ENCODE results near the gene HECW1.

Gene HECW1

DNA sequence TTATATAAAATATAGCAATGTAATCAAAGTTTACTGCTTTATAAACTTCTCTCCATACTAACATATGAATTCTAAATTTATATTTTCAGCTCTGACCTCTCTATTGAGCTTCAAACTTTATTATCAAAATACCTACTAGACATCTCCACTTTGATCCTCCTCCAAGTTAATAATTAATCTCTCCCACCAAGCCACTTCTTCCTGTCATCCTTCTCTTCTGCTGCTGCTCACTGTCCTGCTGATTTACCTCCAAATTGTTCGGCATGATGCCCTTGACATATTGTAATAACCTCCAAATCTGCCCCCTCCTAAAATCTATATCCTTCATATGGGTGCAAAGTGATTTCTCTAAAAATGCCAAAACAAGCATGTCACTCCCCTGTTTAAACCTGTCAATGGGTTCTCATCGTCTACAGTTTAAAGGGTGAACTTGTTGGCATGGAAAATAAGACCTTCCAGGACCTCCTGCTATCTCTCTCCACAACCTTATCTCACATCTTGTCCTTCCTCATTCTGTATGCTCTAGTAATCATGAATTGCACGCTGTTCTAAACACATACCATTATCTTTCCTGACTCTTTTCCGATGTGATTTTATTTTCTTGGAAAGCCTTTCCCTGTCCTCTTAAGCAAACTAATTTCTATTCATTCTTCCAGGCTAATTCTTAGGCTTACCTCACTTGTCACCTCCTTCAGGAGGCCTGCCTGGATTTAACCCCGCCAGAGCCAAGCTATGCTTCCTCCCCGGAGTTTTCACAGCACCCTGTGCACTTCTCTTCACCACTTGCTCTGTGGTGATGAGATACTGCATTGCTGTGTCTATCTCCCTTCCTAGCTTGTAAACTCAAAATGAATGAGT lies 418.3 kb downstream of the HECW1 start:
- DNase-seq (ENCODE audit: low read depth in 3 of 3, low spot score in 1 of 3), result no peak

- no peak for DNase-seq (ENCODE audit: low read depth in 3 of 3, low spot score in 1 of 3)
Measured at GRCh38 chr7:43531700-43532099, 419.3 kb downstream of the HECW1 start.

- no peak for DNase-seq (ENCODE audit: low read depth in 3 of 3, low spot score in 1 of 3)
Measured at GRCh38 chr7:43533801-43534479, 421.5 kb downstream of the HECW1 start.

GRCh38 chr7:43535031-43535451 lies 422.6 kb downstream of the HECW1 start:
- no peak for DNase-seq (ENCODE audit: low read depth in 3 of 3, low spot score in 1 of 3)

DNA sequence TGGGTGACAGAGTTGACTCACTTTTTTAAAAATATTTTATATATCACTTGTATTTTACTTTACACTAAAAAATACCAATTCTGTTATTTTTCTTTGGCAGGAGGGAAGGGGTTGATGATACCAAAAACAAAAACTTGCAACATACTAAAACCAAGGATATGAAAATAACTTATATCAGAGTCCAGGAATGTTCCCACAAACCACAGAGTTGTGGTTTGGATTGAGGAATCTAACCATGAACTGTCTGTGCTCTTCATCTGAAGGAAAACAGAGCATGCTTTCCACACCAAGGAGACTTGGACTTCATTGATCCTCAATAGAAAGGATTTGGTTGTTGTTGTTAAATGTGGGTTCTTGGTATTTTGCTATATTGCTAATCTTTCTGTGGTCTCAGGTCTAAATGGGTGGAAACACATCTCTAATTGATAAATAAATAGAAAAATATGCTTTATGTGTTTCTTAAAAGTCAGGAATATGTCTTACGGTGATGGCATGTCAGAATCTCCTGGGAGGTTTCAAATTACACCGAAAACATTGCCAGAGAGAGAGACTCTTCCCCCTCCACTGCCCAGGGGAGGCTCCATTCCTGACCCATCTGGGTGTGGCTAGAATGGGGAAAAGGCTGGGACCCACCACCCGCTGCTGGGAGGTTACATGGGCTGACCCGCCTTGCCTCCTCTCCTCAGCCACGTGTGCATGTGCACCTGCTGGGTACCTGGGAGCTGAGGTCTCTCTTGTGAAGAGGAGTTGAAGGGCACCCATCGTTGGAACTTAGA lies 423.6 kb downstream of the HECW1 start:
- no peak for DNase-seq (ENCODE audit: low read depth in 3 of 3, low spot score in 1 of 3)

GRCh38 chr7:43536773-43537172 lies 424.3 kb downstream of the HECW1 start:
- DNase-seq (ENCODE audit: low read depth in 3 of 3, low spot score in 1 of 3), result no peak

DNA sequence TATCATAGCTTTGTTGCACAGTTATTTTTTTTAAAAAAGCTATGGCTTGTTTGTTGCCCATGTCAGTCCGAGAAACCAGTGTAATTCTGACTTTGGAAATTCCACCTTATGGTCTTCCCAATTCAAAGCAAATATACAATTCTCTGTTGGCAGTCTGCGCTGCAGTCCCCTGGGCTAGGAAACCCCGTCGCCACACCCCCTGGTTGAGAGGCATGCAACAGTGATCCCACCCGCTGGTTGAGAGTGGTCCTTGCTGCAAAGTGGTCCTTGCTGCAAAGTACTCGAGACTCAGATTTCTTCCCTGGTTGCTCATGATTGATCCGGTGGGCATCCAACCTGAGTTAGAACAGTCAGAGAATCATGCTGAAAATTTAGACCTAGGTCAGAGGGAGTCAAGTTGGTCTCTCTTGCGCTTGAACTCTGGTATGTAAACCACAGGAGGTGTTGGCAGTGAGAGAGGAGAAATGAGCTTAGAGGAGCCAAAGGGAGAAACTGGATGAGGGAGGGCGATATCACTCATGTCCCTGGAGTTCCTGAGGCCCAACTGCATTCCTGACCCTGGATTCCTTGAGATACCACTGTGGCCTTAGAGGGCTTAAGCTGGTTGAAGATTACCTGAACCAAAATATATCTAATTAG lies 425.4 kb downstream of the HECW1 start:
- no peak for DNase-seq (ENCODE audit: low read depth in 3 of 3, low spot score in 1 of 3)

GRCh38 chr7:43538404-43538771 lies 425.9 kb downstream of the HECW1 start:
- DNase-seq (ENCODE audit: low read depth in 3 of 3, low spot score in 1 of 3), result no peak

DNA sequence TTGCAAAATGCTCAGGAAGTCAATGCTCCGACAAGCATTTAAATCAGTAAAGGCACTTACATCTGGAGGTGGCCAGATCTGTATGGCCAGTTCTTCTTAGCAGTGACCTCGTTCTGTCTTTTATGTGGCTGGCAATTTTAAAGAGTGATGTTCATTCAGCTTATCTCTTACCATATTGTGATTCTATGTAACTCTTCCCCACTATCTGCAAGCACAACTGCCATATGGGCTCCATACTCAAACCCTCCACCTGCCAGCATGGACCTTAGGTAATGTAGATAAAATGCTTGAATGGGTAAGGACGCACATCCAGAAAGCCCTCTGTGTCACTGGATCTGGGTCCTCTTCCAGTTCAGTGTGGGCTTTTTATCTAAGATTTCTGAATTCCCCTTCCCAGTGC lies 428.0 kb downstream of the HECW1 start:
- no peak for DNase-seq (ENCODE audit: low read depth in 3 of 3, low spot score in 1 of 3)

DNA sequence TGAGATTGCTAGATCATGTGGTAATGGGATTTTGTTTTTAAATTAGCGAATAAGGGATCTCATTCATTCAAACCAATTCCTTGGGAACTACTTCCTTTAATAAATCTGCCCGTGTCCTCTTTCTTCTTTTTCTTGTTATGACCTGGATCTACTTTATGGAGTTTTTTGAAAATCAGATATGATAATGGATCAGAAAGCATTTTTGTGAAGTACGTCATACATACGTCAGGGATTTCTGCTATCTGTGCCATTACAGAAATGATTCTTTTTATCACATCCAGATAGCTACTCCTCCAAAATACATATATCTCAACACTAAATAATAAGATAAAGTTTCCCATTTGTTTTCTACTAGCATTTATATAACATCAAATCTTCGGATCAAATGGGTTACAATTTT lies 430.3 kb downstream of the HECW1 start:
- no peak for DNase-seq (ENCODE audit: low read depth in 3 of 3, low spot score in 1 of 3)

- DNase-seq (ENCODE audit: low read depth in 3 of 3, low spot score in 1 of 3), result no peak
Measured at GRCh38 chr7:43546231-43546630, 433.8 kb downstream of the HECW1 start.

DNA sequence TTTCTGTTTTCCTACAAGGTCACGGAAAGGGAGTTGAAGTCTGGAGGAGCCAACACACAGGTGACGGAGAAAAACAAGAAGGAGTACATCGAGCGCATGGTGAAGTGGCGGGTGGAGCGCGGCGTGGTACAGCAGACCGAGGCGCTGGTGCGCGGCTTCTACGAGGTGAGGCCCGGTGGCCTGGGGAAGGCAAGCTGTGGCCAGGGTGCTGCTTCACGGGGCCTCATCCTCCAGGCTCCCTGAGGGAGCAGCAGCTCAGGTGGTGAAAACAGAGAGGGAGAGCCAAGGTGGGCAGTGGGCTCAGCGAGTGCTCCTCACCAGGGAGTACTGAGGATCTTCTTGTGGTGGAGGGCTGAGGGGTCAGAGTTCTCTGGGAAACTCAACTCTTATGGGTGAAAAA lies 438.0 kb downstream of the HECW1 start:
- DNase-seq (ENCODE audit: low read depth in 3 of 3, low spot score in 1 of 3), result no peak

DNA sequence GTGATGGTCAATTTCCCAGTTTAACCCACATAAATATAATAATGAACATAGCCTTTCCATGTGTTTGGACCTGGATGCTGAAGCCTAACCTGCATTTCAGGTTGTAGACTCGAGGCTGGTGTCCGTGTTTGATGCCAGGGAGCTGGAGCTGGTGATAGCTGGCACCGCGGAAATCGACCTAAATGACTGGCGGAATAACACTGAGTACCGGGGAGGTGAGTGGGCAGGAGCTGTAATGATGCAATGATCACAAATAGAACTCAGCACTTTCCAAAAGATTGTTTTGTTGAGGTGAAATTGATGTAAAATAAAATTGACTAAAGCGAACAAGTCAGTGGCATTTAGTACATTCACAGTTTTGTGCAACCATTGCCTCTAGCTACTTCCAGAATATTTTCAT lies 439.7 kb downstream of the HECW1 start:
- no peak for DNase-seq (ENCODE audit: low read depth in 3 of 3, low spot score in 1 of 3)

- no peak for DNase-seq (ENCODE audit: low read depth in 3 of 3, low spot score in 1 of 3)
Measured at GRCh38 chr7:43553999-43554398, 441.6 kb downstream of the HECW1 start.

- DNase-seq (ENCODE audit: low read depth in 3 of 3, low spot score in 1 of 3), result no peak
Measured at GRCh38 chr7:43554423-43554822, 442.0 kb downstream of the HECW1 start.

DNA sequence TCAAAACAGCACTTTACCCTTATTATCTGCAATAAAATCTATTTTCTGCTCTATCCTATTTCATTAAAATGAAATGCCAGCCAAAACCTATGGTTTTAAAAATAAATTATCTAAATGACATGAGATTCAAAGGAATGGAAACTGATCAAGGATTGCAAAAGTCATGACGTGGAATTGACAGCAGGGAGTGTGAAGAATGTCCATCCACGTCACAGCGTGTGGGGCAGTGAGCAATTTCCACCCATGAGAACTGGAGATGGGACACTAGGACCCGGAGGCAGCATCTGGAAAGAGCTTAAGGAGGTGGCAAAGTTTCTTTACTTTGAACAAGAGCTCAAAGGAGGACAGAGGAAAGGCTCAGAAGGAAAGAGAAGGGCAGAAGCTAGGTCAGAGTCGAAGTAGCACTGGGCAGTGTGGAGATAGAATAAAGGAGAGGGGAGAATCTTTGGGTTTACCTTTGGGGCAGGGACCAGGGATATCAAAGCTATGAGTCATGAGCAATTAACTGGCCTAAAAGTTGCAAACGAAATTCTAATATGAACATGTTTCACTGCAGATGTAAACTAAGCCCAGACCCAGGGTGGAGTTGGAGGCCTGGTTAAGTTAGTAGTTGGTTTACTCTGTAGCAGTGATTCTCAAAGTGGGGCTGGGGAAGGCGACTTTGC lies 445.5 kb downstream of the HECW1 start:
- DNase-seq (ENCODE audit: low read depth in 3 of 3, low spot score in 1 of 3), result no peak

DNA sequence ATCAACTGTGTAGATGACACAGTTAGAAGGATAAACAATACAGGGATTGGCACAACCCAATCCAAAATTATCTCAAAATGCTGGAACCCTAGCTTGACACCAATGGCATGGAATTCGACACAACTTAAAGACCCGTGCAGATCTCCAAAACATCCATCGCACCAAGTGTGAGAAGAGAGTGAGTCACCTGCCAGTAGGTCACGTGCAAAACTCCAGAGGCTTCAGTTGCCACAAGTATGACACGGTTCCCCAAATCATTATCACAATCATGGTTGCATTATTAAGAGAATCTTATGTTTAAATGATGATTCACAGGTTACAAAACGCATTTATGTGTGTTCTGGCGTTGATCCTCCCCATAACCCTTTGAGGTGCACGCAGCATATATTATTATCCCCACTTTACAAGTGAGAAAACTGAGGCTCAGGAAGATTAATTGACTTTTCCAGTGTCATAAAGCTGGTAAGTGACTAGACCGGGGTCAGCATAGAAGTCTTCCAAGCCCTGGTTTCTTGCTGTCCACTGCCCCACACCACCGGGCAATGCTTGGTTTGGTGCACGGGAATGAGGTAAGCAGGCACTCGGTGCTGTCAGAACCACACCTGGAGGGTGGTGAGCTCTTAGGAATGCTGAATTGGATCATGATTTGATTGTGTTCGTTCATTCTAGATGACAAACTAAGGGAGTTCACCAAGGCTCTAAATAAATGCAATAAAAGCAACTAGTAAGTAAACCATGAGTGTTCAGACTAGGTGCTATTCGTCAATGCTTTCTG lies 446.9 kb downstream of the HECW1 start:
- no peak for DNase-seq (ENCODE audit: low read depth in 3 of 3, low spot score in 1 of 3)

GRCh38 chr7:43559946-43560335 lies 447.5 kb downstream of the HECW1 start:
- DNase-seq (ENCODE audit: low read depth in 3 of 3, low spot score in 1 of 3), result no peak

- DNase-seq (ENCODE audit: low read depth in 3 of 3, low spot score in 1 of 3), result no peak
Measured at GRCh38 chr7:43560742-43561330, 448.4 kb downstream of the HECW1 start.

DNA sequence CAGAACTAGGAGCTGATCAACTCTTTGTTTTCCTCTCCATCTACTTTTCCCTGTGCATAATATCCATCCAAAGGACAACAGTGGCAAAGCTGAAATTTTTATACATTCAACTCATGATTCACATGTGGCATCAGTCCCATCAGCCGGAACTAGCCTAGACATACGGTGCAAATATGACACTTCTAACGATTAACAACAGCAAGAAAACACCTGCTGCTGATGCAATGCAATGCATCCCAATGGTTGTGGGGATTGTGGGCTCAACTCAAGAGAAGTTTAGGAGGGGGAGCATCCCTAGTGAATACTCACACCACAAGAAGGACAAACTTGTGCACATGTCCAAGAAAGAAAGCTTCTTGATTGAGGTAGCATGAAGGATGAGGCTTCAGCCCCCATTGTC lies 449.9 kb downstream of the HECW1 start:
- no peak for DNase-seq (ENCODE audit: low read depth in 3 of 3, low spot score in 1 of 3)

Measured in stimulated activated CD4-positive, alpha-beta T cell treated with anti-CD3 and anti-CD28 coated beads, TNF-alpha, amount 100 ng/mL, for 1 hour (primary cell).